Measurements from ENCODE around the gene COTL1. TPM values are rescaled to one million over a fixed set of nuclear protein-coding genes. Genes with fewer than 3 reads are reported as not detected.
"Not testable (repeated sequence)": the region's sequence is repeated elsewhere in the genome, so short reads cannot be mapped to it uniquely, and the experiment has no call there.

The COTL1 gene
- total and polyA plus RNA-seq, 2 donors = 117 to 145 TPM

DNA sequence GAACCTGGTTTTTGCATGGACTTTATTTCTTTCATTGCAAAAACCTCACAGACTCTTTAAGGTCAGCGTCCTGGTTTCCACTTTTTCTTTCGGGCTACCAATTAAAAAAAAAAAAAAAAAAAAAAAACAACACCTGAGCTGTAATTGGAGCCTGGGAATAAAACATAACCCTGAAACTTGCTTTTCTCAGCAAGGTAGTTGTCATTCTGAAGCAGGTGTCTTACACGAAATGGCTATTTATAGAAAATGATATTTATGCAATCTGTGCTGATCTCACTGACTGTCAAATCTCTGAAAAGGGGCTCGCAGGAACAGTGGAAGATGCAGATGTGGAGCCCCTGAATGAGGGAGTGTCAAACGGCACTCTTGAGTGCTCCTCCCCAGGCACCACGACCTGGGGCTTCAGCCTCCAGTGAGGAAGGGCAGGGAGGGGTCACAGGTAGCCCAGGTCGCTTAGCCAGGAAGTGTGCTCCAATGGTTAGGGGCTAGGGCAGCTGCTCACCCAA lies 10.4 kb upstream of the COTL1 start:
- Histone ChIP-seq H3K27ac (ENCODE audit: low read depth in 1 of 2, low read length in 1 of 2) (no peak overlapping the region), H3K9me3 (ENCODE audit: control insufficient read depth in 2 of 2, insufficient read depth in 1 of 2, low read length in 1 of 2) (no peaks in the 10 kb centered on the region), H3K4me3 (ENCODE audit: low read length in 2 of 2) (no peak overlapping the region), H3K4me1 (ENCODE audit: control insufficient read depth in 2 of 2, insufficient read depth in 2 of 2, low read length in 2 of 2) (peaks cover 0 to 5% of the 10 kb centered on the region in 2 donors), H3K36me3 (ENCODE audit: control insufficient read depth in 2 of 2, insufficient read depth in 2 of 2, low read length in 1 of 2) (no peaks in the 10 kb centered on the region), H3K27me3 (ENCODE audit: control insufficient read depth in 2 of 2, insufficient read depth in 1 of 2, low read length in 1 of 2) (peaks cover 0 to 7% of the 10 kb centered on the region in 2 donors)
- DNase-seq (ENCODE audit: low read depth in 6 of 9, low spot score in 9 of 9) = no peak
- 81% methylated on average over 7 of the region's 7 CpGs for WGBS

DNA sequence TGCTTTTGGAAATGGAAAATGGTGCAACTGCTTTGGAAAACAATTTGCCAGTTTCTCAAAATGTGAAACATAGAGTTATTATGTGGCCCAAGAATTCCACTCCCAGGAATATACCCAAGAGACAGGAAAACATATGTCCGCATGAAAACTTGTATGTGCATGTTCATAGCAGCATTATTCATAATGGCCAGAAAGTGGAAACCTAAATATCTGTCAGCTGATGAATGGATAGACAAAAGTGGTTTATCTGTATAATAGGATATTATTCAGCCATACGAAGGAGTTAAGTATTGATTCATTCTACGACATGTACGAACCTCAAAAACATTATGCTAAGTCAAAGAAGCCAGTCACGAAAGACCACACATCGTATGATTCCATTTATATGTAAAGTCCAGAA lies 7.7 kb upstream of the COTL1 start:
- 98% methylated on average over 6 of the region's 6 CpGs for WGBS

GRCh38 chr16:84620913-84621312 lies 3.0 kb upstream of the COTL1 start:
- H3K27ac ChIP-seq (ENCODE audit: low read depth in 1 of 2, low read length in 1 of 2); H3K4me3 ChIP-seq (ENCODE audit: low read length in 2 of 2); H3K36me3 ChIP-seq (ENCODE audit: control insufficient read depth in 2 of 2, insufficient read depth in 2 of 2, low read length in 1 of 2); H3K9me3 ChIP-seq (ENCODE audit: control insufficient read depth in 2 of 2, insufficient read depth in 1 of 2, low read length in 1 of 2); DNase-seq (ENCODE audit: low read depth in 6 of 9, low spot score in 9 of 9): not testable (repeated sequence)
- 94% methylated on average over 10 of the region's 10 CpGs for WGBS
- Histone ChIP-seq H3K4me1 (ENCODE audit: control insufficient read depth in 2 of 2, insufficient read depth in 2 of 2, low read length in 2 of 2) (peaks cover 4 to 24% of the 10 kb centered on the region in 2 donors), H3K27me3 (ENCODE audit: control insufficient read depth in 2 of 2, insufficient read depth in 1 of 2, low read length in 1 of 2) (peaks cover 12 to 29% of the 10 kb centered on the region in 2 donors)

More for the DNA sequence above, 7.7 kb upstream of the COTL1 start:
- Histone ChIP-seq H3K4me1 (ENCODE audit: control insufficient read depth in 2 of 2, insufficient read depth in 2 of 2, low read length in 2 of 2) (peaks cover 0 to 9% of the 10 kb centered on the region in 2 donors), H3K27me3 (ENCODE audit: control insufficient read depth in 2 of 2, insufficient read depth in 1 of 2, low read length in 1 of 2) (peaks cover 0 to 7% of the 10 kb centered on the region in 2 donors), H3K27ac (ENCODE audit: low read depth in 1 of 2, low read length in 1 of 2) (no peak overlapping the region), H3K9me3 (ENCODE audit: control insufficient read depth in 2 of 2, insufficient read depth in 1 of 2, low read length in 1 of 2) (no peaks in the 10 kb centered on the region), H3K4me3 (ENCODE audit: low read length in 2 of 2) (no peak overlapping the region), H3K36me3 (ENCODE audit: control insufficient read depth in 2 of 2, insufficient read depth in 2 of 2, low read length in 1 of 2) (no peaks in the 10 kb centered on the region)
- no peak for DNase-seq (ENCODE audit: low read depth in 6 of 9, low spot score in 9 of 9)

DNA sequence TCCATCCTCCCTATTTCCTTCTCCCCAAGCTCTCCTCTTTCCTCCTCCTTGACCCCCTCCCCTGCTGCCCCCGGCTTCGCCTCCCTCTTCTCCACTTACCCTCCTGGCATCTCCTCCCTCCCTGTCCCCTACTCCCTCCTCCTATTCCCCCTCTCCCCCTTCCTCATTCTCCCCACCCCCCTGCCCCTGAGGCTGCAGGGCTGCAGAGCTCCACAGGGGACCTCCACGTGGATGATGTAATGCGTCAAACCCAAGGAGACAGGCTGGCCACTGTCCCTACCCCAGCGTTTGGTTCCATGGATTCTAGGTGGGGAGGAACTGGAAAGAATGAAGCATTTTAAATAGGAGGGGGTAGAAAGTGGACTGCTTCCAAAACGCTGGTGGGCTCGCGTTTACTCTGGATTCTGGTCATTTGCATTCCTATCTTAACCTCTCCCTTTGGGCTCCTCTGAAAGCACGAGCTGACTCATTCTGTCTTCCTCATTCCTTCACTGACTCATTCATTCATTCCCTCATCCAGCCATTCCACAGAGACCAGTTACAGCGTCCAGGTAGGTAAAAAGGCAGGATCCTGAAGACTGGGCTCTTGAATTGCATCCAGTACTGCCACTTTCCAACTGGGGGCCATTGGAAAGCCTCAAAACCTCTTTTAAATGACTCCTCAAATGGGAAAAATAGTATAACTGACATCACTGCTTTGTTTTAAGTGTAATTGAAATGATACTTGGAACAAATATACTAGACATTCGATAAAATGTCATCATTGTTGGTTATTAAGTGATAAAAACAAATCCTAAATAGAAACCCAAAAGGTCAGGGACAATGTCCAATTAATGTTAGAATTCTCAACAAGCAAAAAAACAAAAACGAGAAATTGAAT lies 943 bp upstream of the COTL1 start:
- WGBS = 46% methylated on average over 12 of the region's 12 CpGs
- Histone ChIP-seq H3K9me3 (ENCODE audit: control insufficient read depth in 2 of 2, insufficient read depth in 1 of 2, low read length in 1 of 2) (no peaks in the 10 kb centered on the region), H3K36me3 (ENCODE audit: control insufficient read depth in 2 of 2, insufficient read depth in 2 of 2, low read length in 1 of 2) (no peaks in the 10 kb centered on the region), H3K27me3 (ENCODE audit: control insufficient read depth in 2 of 2, insufficient read depth in 1 of 2, low read length in 1 of 2) (peaks cover 13 to 34% of the 10 kb centered on the region in 2 donors), H3K4me1 (ENCODE audit: control insufficient read depth in 2 of 2, insufficient read depth in 2 of 2, low read length in 2 of 2) (peaks cover 4 to 36% of the 10 kb centered on the region in 2 donors), H3K27ac (ENCODE audit: low read depth in 1 of 2, low read length in 1 of 2) (no peak overlapping the region), H3K4me3 (ENCODE audit: low read length in 2 of 2) (no peak overlapping the region)
- DNase-seq (ENCODE audit: low read depth in 6 of 9, low spot score in 9 of 9) = no peak

DNA sequence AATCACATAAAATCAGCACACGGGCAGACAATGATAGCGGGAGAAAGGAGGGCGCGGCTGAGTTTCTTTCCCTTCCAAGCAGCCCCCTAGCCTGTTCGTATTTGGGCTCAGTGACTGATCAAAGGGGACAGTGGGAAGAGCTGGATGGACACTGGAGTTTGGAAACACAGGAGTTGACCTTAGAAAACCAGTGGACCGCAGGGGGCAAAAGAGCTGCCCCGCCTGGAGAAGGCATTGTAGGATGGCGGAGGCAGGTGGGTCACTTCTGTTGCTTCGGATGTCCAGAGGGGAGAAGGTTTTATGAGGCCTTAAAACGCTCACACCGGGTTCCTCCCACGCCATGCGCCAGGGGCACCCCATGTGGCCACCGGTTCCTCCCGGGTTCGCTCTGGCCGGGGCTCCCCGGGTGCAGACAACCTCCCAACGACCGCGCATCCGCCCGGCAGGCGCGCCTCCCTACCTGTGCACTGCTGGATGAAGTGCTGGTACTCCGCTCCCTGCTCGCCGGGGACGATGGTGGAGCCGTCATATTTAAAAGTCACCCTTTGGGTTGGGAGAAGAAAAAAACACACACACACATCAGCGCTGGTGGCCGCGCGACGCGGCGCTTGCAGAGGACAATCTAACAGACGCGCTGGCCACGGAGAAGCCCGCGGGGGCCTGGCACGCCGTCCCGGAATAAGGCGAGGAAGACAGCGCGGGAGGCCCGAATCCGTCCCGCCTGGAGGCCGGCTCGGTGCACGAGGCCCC lies 662 bp downstream of the COTL1 start:
- Histone ChIP-seq H3K9me3 (ENCODE audit: control insufficient read depth in 2 of 2, insufficient read depth in 1 of 2, low read length in 1 of 2) (no peaks in the 10 kb centered on the region), H3K4me1 (ENCODE audit: control insufficient read depth in 2 of 2, insufficient read depth in 2 of 2, low read length in 2 of 2) (peaks cover 4 to 36% of the 10 kb centered on the region in 2 donors), H3K27ac (ENCODE audit: low read depth in 1 of 2, low read length in 1 of 2) (peak overlapping the region in 1 of 2 donors; percentile 1), H3K27me3 (ENCODE audit: control insufficient read depth in 2 of 2, insufficient read depth in 1 of 2, low read length in 1 of 2) (peaks cover 13 to 34% of the 10 kb centered on the region in 2 donors), H3K36me3 (ENCODE audit: control insufficient read depth in 2 of 2, insufficient read depth in 2 of 2, low read length in 1 of 2) (peaks cover 0 to 4% of the 10 kb centered on the region in 2 donors), H3K4me3 (ENCODE audit: low read length in 2 of 2) (peak overlapping the region; percentile 43 to 65)
- peak in 1 of 9 donors; percentile 59 for DNase-seq (ENCODE audit: low read depth in 6 of 9, low spot score in 9 of 9)
- 5% methylated on average over 54 of the region's 54 CpGs for WGBS

- Histone ChIP-seq H3K36me3 (ENCODE audit: control insufficient read depth in 2 of 2, insufficient read depth in 2 of 2, low read length in 1 of 2) (peaks cover 0 to 8% of the 10 kb centered on the region in 2 donors), H3K4me3 (ENCODE audit: low read length in 2 of 2) (peak overlapping the region; percentile 43 to 65), H3K27ac (ENCODE audit: low read depth in 1 of 2, low read length in 1 of 2) (no peak overlapping the region), H3K9me3 (ENCODE audit: control insufficient read depth in 2 of 2, insufficient read depth in 1 of 2, low read length in 1 of 2) (no peaks in the 10 kb centered on the region), H3K27me3 (ENCODE audit: control insufficient read depth in 2 of 2, insufficient read depth in 1 of 2, low read length in 1 of 2) (peaks cover 13 to 34% of the 10 kb centered on the region in 2 donors), H3K4me1 (ENCODE audit: control insufficient read depth in 2 of 2, insufficient read depth in 2 of 2, low read length in 2 of 2) (peaks cover 4 to 33% of the 10 kb centered on the region in 2 donors)
- no peak for DNase-seq (ENCODE audit: low read depth in 6 of 9, low spot score in 9 of 9)
- WGBS = 57% methylated on average over 13 of the region's 13 CpGs
Measured at GRCh38 chr16:84616515-84616914, 1.4 kb downstream of the COTL1 start.

DNA sequence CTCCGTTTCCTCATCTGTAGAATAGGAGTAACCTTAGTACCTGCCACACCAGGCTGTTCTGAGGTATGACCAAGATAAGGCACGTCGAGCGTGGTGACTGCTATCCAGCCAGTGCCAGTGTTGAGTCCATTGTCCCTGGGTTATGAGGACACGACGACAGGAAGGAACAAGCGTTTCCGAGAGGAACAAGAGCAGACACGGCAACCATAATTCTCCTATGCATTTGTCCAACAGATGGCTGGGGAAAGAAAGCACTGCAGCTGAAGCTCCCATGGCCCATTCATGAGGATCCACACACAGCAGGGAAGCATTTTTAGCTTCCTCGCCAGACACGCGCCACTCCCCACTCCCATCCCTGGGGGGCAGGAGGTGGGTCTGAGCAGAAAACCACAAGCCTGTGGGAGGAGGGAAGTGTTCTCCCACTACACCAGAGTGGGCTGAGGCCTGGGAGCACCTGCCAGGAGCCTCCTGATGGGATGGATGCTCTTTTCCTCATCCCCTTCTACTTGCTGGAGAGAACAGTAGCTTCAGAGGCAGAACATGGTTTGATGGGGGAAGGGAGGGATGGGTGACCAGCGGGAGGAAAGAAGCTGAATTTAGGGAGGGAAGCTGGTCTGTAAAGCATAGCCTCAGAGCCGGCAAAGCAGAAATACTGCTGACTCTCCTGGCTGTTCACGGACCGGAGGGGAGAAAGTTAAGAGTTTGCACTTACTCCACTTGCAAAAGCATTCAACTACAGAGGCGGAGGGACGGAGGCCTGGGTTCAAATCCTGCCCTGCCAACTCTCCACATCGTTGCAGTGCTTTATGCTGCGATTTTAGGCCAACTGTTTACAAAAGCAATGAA lies 2.7 kb downstream of the COTL1 start:
- H3K36me3 ChIP-seq (ENCODE audit: control insufficient read depth in 2 of 2, insufficient read depth in 2 of 2, low read length in 1 of 2) = peaks cover 0 to 10% of the 10 kb centered on the region in 2 donors
- 92% methylated on average over 20 of the region's 20 CpGs for WGBS
- peak overlapping the region in 1 of 2 donors; percentile 65 for H3K4me3 ChIP-seq (ENCODE audit: low read length in 2 of 2)
- no peak for DNase-seq (ENCODE audit: low read depth in 6 of 9, low spot score in 9 of 9)
- peaks cover 13 to 34% of the 10 kb centered on the region in 2 donors for H3K27me3 ChIP-seq (ENCODE audit: control insufficient read depth in 2 of 2, insufficient read depth in 1 of 2, low read length in 1 of 2)
- peaks cover 4 to 32% of the 10 kb centered on the region in 2 donors for H3K4me1 ChIP-seq (ENCODE audit: control insufficient read depth in 2 of 2, insufficient read depth in 2 of 2, low read length in 2 of 2)
- no peak overlapping the region for H3K27ac ChIP-seq (ENCODE audit: low read depth in 1 of 2, low read length in 1 of 2)
- no peaks in the 10 kb centered on the region for H3K9me3 ChIP-seq (ENCODE audit: control insufficient read depth in 2 of 2, insufficient read depth in 1 of 2, low read length in 1 of 2)

DNA sequence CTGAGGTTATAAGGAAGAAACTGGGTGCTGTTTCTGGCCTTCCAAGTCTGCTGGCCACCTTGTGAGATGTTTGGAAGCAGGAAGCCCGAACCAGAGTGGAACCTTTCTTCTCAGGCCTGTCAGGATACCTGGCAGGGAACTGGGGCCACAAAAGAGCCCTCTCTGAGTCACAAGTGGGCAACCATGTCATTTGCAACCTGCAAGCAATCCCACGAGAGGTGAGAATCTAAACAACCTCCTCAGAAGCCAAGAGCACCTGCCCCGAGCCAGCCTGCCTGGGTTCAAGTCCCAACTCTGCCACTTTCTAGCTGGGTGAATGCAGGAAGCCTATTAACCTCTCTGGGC lies 3.3 kb downstream of the COTL1 start:
- Histone ChIP-seq H3K4me3 (ENCODE audit: low read length in 2 of 2) (no peak overlapping the region), H3K9me3 (ENCODE audit: control insufficient read depth in 2 of 2, insufficient read depth in 1 of 2, low read length in 1 of 2) (no peaks in the 10 kb centered on the region), H3K27ac (ENCODE audit: low read depth in 1 of 2, low read length in 1 of 2) (no peak overlapping the region), H3K36me3 (ENCODE audit: control insufficient read depth in 2 of 2, insufficient read depth in 2 of 2, low read length in 1 of 2) (peaks cover 0 to 10% of the 10 kb centered on the region in 2 donors), H3K4me1 (ENCODE audit: control insufficient read depth in 2 of 2, insufficient read depth in 2 of 2, low read length in 2 of 2) (peaks cover 4 to 32% of the 10 kb centered on the region in 2 donors), H3K27me3 (ENCODE audit: control insufficient read depth in 2 of 2, insufficient read depth in 1 of 2, low read length in 1 of 2) (peaks cover 13 to 32% of the 10 kb centered on the region in 2 donors)
- no peak for DNase-seq (ENCODE audit: low read depth in 6 of 9, low spot score in 9 of 9)
- WGBS = 92% methylated on average over 3 of the region's 3 CpGs
